GM21423 (cell line): ENCODE results near the gene NPR3.

Experiments used
- ATAC-seq: cut with Tn5 transposase; IDR thresholded peaks from one replicate; pipeline ENCODE4 v1.9.1; 2021; ENCODE audit warnings: mild to moderate bottlenecking, moderate library complexity; ENCODE audit not compliant: unreplicated experiment

The NPR3 gene

DNA sequence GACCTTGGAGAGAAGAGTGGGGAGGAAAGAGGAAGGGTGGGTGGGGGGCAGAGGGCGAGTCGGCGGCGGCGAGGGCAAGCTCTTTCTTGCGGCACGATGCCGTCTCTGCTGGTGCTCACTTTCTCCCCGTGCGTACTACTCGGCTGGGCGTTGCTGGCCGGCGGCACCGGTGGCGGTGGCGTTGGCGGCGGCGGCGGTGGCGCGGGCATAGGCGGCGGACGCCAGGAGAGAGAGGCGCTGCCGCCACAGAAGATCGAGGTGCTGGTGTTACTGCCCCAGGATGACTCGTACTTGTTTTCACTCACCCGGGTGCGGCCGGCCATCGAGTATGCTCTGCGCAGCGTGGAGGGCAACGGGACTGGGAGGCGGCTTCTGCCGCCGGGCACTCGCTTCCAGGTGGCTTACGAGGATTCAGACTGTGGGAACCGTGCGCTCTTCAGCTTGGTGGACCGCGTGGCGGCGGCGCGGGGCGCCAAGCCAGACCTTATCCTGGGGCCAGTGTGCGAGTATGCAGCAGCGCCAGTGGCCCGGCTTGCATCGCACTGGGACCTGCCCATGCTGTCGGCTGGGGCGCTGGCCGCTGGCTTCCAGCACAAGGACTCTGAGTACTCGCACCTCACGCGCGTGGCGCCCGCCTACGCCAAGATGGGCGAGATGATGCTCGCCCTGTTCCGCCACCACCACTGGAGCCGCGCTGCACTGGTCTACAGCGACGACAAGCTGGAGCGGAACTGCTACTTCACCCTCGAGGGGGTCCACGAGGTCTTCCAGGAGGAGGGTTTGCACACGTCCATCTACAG, 760 bp downstream of the NPR3 start:
- no peak for ATAC-seq

DNA sequence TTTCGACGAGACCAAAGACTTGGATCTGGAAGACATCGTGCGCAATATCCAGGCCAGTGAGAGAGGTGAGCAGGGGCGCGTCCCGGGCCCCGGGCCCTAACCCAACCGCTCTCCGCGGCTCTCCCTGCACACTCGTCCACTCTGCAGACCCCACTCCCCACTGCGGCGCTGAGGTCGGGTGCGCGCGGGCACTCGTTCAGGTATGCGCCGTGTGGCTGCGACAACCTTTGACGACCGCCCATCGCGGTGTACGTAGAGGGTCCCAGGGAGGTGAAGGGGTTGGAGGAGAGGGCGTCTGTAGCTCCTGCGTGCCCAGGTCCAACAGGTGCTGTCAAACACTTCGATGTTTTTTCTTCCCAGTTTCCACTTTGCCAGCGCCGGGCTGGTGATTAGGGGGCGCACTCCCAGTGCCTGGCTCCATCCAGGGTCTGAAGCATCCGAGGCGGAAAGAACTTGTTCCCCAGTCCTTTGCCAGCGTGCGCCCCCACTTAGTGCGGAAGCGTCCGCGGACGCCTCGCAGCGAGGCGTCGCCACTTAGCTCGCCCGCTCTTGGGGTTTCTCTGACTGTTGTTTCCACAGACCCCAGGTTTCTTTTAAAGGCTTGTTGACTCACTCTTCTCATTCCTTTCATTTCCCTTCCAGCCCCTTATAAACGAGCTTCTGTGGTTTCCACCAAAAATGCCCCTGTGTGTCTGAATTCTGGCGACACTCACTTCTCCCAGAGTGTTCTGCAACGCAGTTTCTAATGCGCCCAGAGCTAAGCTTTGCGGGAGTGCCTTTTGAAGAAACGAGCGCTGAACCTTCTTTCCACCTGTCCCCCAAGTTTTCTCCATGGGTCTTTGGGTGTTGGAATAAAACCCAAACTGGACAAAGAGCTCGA, 1.6 kb downstream of the NPR3 start:
- no peak for ATAC-seq

DNA sequence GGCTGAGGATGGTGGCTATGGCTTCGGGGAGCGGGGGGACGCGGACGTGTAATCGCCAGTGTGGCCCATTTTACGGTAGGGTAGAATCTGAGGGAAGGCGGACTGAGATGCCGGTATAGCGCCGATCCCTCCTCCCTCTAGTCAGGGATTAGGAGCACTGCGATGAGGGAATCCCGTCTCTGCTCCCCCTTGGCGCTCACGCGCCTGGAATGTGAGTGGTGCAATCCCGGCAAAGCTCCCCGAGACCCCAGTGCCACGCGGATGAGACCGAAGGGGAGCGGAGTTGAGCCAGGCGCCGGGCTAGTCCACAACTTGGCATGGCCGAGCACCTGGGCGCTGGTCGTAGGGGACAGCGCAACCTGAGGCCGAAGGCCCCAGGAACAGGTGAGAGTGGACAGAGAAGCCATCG, 2.2 kb downstream of the NPR3 start:
- ATAC-seq: no peak

DNA sequence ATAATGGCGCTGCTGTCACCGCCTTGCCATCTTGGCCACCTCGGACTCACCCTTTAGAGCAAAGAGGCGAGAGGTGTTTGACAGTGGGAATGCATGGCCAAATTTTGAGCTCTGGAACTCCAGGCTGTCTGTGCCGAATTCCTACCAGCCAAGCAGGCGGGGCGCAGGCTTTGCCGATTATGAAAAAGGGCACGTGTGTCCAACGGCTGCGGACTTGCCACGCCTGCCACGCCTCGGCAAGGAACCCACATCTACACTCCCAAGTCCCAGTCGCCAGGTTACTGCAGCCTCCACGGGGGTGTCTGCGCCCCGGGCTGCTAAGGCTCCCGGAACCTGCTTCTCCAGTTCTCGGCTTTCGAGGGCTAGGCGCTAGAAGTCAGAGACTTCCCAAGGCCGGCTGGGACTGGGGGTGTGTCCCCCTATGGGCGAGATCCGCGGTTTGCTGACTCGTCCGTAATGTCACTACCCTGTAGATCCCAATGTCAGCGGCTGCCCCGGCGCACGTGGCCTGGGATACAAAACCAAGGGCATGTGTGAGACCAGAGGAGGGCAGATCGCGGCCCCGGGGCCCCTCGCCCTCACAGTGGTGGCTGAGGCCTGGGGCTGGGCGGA, 2.8 kb downstream of the NPR3 start:
- ATAC-seq: no peak

DNA sequence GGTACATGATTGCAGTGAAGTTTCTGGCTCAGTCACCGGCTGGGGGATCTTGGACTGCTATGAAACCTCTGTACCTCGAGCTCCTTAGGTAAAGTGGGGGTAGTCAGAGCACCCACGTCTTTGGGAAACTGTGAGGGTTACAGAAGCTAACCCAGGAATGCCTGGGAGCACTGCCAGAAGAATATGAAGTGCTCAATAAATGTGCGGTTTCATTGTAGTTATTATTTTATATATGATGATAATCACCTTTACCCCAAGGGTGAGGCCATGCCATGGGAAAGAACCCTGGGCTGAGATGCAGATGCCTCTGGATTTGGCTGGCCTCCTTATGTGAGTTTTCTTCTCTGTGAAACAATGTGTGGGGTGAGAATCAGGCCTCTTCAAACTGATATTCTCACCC, 3.7 kb downstream of the NPR3 start:
- ATAC-seq: no peak

DNA sequence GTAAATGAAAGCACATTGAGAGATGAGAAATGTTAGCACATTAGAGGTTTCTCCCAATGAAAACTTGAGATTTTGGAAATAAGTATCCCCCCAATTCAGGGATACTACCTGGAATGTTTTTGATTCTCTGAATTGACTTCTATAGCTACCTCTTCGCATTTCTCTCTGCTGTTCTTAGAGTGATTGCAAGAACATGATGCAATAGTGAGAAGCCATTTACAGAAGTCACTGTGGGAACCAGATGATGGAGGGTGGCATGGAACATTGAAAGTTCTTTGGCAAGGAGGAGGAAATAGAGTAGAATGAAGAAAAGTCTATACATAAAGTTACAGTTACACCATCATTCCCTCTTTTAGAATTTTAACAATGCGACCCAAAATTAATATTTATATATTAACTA, 9.2 kb downstream of the NPR3 start:
- ATAC-seq: no peak

DNA sequence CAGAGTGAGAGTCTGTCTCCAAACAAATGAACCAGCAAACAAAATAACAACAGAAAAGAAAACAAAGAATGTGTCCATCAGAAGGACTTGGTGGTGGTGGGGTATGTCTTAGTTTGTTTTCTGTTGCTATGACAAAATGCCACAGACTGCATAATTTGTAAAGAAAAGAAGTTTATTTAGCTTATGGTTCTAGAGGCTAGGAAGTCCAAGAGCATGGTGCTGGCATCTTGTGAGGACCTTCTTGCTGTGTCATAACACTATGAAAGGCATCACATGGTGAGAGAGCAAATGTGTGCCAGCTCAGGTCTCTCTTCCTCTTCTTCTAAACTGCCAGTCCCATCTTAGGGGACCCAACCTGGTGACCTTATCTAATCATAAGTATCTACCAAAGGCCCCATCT, 10.5 kb downstream of the NPR3 start:
- ATAC-seq: no peak

DNA sequence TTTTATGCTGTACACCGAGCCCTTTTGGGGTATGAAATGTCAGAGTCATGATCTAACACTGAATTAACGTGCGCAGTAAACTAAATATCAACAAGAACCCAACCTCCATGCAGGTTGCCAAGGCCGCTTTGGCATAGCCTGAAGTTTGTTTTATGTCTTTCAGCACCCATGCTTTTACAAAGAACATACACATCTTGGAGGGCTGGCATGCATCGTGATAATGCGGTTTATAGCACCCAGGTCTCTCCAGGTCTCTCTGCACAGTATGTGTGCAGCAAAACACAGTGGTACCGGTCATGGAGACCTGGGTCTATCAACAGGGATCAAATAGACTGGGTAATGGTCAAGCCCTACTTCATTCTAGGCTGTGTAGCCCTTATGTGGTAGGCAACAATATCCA, 11.8 kb downstream of the NPR3 start:
- ATAC-seq: no peak

DNA sequence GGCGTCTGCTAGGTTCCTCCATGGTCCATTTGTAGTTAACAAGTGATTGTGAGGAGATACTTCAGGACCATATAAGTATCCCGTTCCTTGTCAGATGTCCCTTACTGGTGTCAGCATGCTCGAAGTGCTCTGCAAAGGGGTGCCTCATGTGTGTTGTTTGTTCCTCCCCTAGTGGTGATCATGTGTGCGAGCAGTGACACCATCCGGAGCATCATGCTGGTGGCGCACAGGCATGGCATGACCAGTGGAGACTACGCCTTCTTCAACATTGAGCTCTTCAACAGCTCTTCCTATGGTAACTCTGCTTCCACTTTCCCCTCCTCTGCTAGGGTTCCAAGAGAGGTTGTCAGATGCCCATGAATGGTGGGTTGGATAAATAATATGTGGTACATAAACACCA, 13.4 kb downstream of the NPR3 start:
- ATAC-seq: no peak

DNA sequence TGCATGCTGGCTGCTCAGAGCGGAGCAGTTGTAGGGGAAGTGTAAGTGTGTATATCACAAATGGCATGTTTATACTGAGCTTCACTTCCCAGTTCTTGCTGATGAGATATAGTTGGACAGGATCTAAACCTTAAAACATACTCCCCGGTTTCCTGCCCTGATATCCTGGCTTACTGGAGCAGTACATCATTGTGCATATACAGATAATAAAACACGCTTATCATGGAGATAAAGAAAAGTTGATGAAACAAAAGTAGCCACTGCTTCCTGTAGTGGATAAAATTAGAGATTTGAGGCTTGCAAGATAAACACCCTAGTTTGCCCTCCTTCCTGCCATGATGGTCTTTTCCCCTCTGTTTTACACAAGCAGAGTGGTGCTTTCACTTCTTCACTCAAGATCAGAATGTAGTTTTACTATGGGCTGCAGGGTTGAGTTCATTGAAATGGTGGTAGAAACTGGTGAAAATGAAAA, 15.0 kb downstream of the NPR3 start:
- ATAC-seq: no peak

DNA sequence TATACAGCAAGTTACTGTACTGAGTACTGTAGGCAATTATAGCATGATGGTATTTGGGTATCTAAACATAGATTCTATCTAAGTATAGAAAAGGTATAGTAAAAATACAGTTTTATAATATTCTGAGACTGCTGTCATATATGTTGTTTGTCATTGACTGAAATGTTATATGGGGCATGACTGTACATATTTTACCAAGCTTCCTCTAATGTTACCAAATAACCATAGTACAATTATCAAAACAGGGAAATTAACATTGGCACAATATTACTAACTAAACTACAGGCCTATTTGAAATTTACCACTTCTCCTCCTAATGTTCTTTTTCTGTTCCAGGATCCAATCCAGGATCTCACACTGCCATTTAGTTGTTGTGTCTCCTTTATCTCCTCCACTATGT, 18.5 kb downstream of the NPR3 start:
- no peak for ATAC-seq

DNA sequence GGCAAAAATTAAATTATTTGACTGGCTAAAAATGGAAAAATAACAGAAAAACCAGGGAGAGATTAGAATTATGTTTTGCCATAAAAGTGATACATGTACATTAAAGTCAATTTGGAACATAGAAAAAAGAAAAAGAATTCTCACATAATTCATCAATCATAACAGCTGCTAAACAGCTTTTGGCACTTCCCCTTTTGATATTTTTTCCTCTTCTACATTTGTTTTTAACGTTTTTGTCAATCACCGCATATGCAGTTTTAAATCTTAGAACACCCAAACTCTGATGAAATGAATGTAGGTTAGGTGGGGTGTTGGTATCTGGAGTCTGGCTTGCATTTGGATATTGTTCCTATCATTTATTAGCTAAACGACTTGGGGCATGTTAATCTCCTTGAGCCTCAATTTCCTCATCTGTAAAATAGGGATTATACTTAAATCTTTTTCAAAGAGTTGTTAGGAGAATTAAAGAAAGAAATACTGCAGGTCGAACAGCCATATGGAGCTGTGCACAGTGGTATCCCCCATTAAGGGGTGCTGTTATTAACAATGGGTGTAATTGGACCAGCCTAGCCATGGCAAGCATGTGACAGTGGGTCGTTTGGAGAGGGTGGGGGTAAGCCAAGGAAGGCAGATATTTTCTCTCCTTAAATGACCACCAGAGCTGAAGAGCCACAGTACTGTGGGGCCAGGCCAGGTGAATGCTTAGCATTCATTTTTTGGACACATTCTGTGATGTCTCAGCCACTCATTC, 22.6 kb downstream of the NPR3 start:
- ATAC-seq: no peak

DNA sequence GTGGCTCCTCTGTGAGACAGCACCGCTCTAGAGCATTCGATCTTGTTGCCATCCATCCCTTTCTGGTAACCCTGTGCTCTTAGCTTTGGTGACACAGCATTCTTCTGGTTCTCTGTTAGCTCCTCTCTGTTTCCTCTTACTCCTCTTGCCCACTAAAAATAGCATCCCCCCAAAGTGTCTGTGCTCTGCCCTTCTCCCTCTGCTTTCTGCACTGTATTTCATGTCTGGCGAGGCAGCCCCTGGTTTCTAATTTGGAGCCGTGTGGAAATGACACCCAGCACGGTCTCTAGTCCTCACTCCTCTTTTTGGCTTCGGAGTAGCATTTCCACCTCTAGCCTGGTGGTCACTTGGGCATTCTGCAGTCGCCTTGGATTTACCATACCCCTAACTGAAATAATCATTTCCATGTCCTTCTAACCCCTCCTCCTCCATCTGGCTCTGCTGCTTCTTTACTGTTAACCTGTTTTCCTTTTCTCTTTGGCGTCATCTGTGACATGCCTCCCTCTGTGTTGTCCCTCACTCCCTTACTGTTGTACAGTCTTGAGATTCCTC, 23.8 kb downstream of the NPR3 start:
- ATAC-seq: no peak

DNA sequence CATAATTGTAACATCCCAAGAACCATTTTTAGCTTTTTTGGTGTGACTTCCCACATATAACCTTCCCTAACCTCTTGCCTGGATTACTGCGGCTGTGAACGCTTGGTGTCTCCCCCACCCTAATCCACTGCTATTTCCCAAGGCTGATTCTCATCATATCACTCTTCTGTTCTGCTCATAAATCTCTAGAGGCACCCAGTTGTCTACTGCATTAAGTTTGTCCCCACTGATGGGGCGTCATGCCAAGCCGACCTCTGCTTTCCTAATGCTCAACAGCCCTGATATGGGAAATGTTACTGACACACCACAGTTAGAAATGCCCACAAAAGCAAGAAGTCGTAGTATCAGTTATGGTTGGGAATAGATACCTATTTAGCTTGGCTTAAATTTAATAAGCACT, 24.4 kb downstream of the NPR3 start:
- no peak for ATAC-seq

DNA sequence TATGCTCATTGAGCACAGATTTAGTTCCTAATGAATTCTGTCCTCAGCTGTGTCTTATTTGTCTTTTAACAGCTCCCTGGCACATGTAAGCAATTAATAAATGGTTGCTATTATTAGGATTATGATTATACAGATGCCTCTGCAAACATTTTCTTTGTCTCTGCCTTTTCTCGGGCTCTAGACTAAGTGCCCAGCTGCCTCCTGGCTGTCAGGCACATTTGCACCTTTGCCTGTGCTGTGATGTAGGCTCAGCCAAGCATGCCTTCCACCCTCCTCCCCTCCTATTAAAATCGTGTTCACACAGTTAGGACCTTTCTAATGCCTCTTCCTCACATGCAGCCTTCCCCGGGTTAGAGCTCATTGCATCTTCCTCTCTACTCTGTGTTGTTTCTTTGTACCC, 25.7 kb downstream of the NPR3 start:
- ATAC-seq: no peak

DNA sequence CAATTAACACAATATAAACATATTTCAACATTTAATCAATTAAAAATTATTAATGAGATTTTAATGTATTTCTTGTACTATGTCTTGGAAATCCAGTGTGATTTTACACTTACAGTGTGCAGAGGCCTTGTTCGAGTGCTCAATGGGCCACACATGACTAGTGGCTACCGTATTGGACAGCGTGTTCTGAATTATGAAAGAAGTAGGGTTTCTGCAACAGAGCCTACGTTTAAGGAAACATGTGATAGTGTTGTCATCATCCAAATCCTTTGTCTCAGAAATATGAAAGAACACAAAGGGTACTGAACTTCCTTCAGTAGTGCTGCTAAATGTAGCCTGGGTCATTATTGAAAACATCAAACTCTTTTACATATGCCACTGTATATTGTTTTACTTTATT, 29.5 kb downstream of the NPR3 start:
- no peak for ATAC-seq

DNA sequence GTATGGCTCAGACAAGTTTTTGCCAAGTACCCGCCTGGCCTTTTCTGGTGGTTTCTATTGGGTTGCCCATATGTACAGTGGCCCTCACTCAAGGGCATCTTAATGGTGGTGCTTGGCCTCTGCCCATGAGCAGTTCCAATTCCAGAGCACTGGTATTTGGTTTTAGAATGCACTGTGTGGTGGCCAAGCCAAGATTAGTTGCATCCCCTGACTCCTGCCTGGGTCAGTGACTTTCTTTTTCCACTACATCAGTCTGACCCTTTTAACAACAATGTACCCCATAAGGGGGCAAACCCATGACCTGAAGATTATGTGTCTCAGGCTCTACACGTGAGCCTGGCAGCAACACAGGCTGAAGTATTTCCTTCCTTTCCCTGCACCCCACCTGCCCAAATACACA, 34.2 kb downstream of the NPR3 start:
- ATAC-seq: no peak

DNA sequence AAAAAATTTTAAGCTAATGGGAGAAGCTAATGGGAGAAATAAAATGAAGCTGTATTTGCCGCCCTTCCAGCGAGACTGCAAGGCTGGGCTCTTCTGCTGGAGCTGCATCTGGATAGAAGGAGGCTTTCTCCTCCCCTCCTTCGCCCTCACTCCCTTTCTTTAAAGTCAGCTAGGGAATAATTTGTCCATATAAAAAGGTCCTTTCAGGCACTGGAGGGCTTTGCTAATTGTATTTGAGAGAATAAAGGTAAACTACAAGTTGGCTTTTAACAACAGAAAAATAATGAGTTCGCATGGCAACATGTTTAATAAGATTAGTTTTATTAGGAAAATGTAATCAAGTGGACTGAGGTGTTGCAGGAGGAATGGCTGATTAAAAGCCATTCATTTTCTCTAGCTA, 41.3 kb downstream of the NPR3 start:
- no peak for ATAC-seq

DNA sequence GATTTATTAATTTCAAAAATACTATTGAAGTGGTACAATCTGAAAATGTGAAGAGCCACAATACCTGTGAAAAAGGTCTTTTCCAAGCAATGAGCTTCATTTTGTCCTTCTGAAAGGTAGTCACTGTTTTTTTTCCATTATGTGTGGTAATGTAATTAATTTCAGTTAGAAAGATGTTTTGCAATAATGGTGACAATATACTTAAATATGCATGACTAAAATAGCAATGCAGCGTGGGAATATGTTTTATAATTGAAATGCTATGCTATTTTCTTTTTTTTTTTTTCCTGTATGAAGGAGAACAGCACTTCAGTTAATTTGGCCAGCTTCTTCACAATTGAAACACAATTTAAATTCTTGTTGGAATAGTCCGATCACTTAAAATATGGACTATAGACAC, 41.9 kb downstream of the NPR3 start:
- ATAC-seq: no peak

DNA sequence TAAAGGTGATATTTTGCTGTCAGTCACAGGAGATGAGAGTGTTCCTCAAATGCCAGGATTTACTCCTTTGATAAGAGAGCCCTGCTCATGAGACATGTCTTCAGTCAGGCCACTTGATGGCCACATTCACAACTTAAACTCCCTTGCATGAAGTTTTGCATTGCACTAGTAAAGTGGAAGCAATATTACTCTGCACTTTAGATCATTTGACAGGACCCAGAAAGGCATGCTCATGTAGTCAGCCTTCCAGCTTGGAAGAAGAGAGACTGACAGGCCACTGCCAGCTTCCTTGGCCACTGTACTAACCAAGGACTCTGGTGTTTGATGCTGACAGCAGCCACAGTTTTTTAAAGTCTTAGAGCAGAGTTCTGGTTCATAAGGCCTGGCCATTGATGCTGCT, 42.6 kb downstream of the NPR3 start:
- ATAC-seq: no peak

DNA sequence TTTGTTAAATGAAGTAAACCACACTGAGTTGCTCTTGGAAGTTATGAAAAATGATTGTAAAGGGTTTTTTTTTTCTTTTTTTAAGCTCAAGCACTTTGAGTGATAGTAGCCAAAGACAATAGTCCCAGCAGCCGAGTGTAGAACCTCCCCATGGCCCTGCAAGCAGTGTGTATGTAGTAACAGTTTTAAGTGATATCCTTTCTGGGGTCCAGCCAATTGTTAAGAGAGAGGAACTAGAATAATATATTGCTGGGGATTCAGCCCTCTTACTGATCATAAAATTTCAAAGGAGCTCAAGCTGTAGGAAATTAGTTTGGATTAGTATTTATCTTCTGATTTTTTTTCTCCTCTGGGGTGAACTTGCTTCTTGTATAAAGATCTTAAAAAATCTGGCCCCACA, 43.2 kb downstream of the NPR3 start:
- no peak for ATAC-seq
